Breast epithelium (tissue), 3 donors: ENCODE data around the gene FNIP1.

Experiments used
- CTCF ChIP-seq, 3 donors: fragments of 450-650 bp; IDR thresholded peaks; one replicate each; pipeline ENCODE4 v1.5.1; 2016 to 2017; ENCODE audit warnings: antibody characterized with exemption in 3 of 3, mild to moderate bottlenecking in 3 of 3, moderate library complexity in 3 of 3
- POLR2AphosphoS5 ChIP-seq, 3 donors: sonication (generic); formaldehyde crosslinking; IDR thresholded peaks; one replicate each; pipeline ENCODE4 v1.6.1; 2017; ENCODE audit warnings: antibody characterized with exemption in 3 of 3

GRCh38 chr5:131637694-131638093 lies 159.1 kb downstream of the FNIP1 start:
- TF ChIP-seq CTCF (IDR thresholded peaks at IDR 0.05) (no peak), POLR2AphosphoS5 (IDR thresholded peaks at IDR 0.05) (no peak)
